NCI-H1694 (cell line): Measurements from ENCODE around the gene DMXL1.
A peak's percentile ranks its signal among the peaks of the same experiment; 100 is the strongest.

Source experiments
- DNase-seq: peaks from one replicate; lab custom pipeline; 2025; lab: John Stamatoyannopoulos, UW

The DMXL1 gene, protein sequence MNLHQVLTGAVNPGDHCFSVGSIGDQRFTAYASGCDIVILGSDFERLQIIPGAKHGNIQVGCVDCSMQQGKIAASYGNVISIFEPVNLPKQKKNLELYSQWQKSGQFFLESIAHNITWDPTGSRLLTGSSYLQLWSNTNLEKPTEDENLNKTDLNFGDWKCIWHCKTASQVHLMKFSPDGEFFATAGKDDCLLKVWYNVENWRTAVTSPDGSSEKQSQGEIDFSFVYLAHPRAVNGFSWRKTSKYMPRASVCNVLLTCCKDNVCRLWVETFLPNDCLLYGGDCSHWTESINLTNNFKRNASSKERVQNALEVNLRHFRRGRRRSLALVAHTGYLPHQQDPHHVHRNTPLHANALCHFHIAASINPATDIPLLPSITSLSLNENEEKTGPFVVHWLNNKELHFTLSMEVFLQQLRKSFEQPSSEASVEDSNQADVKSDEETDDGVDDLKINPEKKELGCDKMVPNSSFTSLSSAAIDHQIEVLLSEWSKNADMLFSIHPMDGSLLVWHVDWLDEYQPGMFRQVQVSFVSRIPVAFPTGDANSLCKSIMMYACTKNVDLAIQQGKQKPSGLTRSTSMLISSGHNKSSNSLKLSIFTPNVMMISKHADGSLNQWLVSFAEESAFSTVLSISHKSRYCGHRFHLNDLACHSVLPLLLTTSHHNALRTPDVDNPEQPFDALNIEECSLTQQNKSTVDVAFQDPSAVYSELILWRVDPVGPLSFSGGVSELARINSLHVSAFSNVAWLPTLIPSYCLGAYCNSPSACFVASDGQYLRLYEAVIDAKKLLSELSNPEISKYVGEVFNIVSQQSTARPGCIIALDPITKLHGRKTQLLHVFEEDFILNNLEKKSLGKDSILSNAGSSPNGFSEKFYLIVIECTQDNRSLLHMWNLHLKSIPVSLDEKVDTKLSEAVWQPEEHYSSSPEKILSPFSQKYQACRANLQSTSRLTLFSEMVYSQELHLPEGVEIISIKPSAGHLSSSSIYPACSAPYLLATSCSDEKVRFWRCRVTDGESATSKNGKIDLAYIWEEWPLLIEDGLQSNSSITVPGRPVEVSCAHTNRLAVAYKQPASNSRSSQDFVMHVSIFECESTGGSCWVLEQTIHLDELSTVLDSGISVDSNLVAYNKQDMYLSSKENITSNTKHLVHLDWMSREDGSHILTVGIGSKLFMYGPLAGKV (N-terminal part only)

DNA sequence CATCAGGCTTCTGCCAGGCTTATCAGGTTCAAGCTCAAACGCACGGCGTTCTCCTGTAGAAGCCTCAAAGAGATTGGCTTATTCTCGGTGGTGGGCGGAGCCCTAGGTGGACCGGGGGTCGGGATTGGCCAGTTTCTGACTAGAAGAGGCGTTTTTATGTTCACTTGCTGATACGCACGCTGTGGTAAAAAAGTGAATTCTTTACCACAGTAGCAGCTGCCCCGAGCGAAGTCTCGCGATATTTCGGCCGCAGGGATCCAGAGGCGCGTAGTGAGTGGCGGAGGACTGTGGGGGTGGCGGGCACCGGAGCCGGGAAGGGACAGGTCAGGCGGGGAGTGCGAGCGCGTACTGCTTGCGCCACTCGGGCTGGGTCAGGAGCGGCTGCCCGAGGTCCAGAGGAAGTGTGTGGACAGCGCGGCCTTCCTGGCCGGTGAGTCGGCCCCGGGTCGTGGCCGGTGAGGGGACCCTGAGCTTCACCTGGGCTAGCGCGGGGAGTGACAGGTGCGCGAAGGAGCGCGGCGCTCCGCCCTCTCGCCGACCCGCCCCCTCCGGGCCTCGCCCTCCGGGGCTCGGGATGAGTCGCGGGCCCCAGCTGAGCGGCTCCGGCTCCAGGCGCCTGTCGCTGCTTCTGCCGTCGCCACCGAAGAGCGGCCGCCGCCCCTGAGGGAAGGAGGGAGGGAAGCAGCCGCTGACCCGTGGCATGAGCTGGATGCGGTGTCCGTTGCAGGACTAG, at the start of gene DMXL1:
DMXL1 (plus strand) TSS at position 260 of the 733 bp plus-strand sequence. CDS start 483 bp downstream, outside the sequence.
- DNase-seq = peak; percentile 96

DNA sequence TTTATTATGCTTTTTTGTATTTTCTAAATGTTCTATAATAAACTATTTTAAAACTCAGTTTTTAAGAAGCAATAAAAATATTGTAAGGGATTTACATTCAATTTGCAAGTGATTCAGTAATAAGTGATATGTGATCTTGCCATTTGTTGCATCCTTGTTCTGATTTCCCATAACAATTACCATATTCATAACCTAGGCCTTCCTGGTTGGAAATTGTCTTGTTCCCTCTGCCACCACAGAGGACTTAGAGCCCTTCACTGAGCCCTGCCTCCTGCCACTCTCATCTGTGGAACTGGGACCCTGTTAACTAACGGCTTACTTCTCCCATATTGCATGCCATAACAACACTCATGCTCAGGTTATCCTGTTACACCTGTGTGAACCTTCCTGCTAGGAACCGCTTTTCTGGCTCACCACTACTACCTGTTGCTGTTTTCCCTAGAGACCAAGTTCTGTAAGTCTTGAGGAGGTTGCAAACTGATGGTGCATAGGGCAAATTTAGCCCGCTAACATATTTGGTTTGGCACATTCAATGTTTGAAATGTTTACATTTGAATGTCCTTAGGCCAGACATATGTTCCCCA, 49.6 kb upstream of the DMXL1 start:
- DNase-seq = no peak

- DNase-seq = no peak
Observed at GRCh38 chr5:119022017-119022745, 48.7 kb upstream of the DMXL1 start.

GRCh38 chr5:119022773-119023172, 48.1 kb upstream of the DMXL1 start:
- DNase-seq = no peak

- no peak for DNase-seq
Observed at GRCh38 chr5:119028575-119028974, 42.3 kb upstream of the DMXL1 start.

DNA sequence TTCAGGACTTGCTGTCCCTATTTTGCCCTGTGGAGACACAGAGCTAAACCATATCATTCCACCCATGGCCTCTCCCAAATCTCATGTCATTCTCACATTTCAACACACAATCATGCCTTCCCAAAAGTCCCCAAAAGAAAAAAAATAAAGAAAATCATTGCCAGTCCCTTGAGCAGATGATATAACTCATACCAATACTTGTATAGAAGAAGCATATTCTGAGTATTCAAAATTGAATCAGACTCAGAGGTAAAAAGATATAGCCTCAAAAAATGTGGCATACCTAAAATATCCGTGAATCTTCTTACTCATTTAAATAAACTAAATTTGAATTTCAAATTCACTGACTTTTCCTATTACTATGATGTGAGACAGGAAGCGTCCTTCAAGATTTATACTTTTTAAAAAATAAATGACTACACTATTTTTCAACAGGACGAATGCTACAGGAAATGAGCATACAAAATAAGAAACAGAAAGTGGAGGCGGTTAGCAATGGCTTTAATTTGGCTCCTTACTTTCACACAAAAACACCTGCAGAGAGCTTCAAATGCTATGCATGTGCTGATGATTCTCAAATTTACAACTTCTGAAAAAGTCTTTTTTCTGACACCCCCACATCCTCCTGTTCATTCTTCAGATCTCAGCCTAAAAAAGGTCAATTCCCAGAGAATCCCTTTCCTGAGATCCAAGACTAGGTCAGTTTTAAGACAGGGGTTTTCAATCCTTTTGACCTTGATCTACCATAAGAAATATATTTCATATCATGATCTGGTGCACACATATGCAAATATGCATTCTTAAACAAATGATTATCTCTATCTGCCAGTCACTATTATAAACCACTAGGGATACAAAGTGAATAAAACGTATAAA, 39.6 kb upstream of the DMXL1 start:
- DNase-seq = no peak

GRCh38 chr5:119031905-119032304, 39.0 kb upstream of the DMXL1 start:
- DNase-seq = no peak

DNA sequence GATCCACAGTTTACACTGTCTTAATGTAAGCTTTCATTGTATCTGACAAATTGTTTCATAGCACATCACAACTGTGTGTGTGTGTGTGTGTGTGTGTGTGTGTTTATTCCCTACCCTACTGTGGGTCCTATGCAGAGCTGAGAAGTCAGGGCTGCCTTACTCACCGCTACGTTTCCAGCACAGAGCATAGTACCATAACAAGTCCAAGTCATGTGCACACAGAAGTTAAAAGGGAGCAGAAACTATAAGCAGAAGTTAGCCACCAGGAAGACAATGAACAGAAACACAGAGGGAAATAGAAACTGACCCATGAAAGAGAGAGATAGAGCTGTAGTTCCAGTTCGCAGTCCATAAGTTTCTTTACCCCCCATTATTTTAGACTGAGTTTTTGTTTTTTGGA, 38.2 kb upstream of the DMXL1 start:
- no peak for DNase-seq

DNA sequence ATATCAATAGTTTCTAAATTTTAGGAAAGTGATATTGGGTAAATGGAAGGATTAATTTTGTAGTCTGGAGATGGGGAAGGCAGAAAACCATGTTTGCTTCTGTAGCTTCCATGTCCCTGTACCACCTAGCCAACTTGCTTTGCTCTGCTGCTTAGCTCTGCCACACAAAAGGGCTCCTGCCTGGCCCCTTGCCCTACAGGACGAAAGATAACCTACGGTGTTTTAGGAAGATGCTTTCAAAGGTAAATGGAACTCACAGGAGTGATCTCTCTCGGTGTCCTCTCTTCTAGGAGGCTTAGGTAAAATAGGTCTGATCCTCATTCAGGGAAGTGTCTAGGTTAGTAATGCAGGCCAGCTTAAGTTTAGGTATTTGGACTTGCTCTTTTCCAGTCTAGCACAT, 37.8 kb upstream of the DMXL1 start:
- DNase-seq = no peak

DNA sequence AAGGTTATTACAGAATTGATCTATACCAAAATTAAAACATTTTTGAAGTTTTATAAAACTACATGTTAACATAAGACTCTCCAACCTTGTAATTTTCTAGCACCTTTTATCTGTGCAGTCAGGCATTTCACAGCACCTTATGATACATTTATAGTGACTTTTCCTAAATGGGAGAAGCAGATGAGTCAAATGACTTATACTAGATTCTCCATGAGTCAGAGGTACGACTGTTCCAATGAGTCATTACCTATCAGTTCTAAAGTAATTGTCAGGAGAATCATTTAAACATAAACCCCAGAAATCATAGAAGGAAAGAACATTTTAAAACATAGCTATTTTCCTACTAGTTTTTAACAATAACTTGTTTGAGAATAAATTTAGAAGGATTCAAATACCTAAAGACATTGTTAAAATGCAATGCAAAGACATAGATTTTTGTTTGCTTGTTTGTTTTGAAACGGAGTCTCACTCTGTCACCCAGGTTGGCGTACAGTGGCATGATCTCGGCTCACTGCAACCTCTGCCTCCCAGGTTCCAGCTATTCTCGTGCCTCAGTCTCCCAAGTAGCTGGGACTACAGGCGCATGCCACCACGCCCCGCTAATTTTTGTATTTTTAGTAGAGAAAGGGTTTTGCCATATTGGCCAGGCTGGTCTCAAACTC, 34.7 kb upstream of the DMXL1 start:
- DNase-seq = no peak

GRCh38 chr5:119037496-119038215, 33.2 kb upstream of the DMXL1 start:
- no peak for DNase-seq

- DNase-seq = no peak
Observed at GRCh38 chr5:119048246-119048645, 22.6 kb upstream of the DMXL1 start.

DNA sequence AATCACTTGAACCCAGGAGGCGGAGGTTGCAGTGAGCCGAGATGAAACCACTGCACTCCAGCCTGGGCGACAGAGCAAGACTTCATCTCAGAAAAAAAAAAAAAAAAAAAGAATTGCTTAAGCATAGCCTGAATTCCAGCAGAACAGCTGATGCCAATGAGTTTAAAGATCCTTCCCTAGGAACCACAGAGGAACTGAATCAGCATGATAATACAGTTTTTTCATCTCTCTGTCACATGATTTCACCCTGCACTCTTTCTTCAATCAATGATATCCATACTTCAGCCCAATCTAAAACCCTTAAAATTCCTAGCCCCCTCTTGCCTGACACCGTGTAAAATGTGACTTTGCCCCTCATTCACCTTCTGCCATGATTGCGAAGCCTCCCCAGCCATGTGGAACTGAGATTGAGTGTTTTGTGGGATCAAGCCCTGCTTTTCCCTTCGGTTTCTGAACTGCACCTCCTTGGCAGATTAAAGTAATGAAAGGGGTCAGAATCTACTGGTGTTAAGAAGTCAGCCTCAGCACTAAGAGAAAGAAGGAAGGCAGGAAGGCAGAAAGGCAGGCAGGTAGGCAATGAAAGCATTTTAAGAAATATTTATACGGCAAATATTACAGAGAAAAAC, 20.9 kb upstream of the DMXL1 start:
- no peak for DNase-seq

GRCh38 chr5:119054101-119054500, 16.8 kb upstream of the DMXL1 start:
- DNase-seq = no peak

- no peak for DNase-seq
Observed at GRCh38 chr5:119055294-119055693, 15.6 kb upstream of the DMXL1 start.

DNA sequence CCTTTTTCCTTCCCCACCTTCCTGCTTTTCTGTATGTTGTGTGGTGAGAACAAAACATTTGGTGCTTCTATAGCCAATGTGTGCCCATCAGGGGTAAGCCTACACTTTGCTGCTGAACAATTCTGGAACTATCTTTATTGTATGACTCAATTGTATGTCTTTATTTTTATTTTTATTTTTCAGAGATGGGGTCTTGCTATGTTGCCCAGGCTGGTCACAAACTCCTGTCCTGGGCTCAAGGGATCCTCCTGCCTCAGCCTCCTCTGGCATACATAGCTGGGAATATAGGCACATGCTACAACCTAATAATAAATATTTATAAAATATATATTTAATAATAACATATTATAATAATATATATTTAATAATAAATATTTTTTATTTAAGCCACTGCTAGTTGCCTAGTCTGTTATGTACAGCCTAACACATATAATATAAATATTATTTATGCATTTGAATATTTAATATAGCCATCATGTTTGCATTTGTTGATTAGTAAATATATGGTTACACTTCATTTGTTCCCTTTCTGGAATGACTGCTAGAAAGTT, 11.8 kb upstream of the DMXL1 start:
- DNase-seq = no peak

DNA sequence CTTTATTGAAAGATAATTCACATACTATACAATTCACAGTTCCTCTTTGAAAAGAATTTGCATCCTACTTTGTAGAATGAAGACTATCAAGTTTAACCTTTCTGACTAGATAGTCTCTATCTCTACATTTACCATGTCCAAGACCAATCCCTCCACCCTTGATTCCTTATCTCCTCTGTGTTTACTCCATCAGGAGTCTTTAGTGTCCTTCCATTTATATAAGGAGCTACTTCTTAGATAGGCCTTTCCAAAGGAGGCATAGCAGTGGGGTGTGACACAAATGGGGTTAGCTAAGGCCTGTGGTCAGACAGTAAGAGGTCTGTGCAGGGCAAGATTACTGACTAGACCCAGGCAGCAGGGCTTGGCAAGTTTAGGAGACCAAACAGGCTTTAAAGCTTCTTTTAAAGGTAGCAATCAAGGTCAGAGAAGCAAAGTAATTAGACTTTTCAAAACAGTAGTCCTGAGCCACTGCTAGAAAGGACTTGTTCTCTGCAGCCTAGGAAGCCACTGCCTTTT, 11.1 kb upstream of the DMXL1 start:
- no peak for DNase-seq
